ENCODE measurements around the gene POLE2.
"Not testable (repeated sequence)": the region's sequence is repeated elsewhere in the genome, so short reads cannot be mapped to it uniquely, and the experiment has no call there.

POLE2 gene

GRCh38 chr14:49620182-49621113, 67.6 kb downstream of the POLE2 start, which contains the start of the genes MGAT2 and RPL36AL:
Gene MGAT2, plus strand, starts transcription at chr14:49620799. Its CDS starts 470 bp downstream, at chr14:49621269.
Gene RPL36AL, minus strand, starts transcription at chr14:49620626. Its CDS starts 1,522 bp downstream, at chr14:49619104.
- peak; percentile 90 for FAIRE-seq
- DNase-seq (ENCODE audit: extremely low spot score, insufficient read length, low read depth), result peak; percentile 96

DNA sequence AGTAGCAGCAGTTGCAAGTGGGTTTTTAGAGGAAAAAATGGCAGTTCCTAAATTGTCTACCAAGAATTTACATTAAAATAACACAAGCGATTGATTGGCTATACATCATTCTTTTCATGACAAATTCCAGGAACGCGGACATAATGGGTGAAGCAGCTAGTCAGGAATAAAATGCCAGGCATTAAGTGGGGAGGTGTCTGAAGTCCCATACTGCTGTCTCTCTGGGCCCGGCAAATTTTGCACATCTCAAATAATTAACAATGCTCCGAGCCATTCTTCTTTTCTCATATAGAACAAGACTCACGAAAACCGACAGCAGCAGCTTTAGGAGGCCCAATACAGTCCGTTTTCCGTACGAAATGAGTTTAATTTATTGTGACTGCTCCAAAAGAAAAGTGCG, 68.3 kb downstream of the POLE2 start:
- FAIRE-seq (no peak), DNase-seq (ENCODE audit: extremely low spot score, insufficient read length, low read depth) (no peak)

DNA sequence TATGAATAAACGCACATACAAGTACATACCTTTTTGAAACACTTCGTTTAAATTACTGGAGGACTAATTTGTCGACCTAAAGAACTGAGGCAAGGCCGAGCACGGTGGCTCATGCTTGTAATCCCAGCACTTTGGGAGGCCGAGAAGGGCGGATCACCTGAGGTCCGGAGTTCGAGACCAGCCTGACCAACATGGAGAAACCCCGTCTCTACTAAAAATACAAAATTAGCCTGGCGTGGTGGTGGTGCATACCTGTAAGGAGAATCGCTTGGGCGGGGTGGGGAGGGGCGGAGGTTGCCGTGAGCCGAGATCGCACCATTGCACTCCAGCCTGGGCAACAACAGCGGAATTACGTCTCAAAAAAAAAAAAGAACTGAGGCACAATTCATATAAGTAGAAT, 68.7 kb downstream of the POLE2 start:
- not testable (repeated sequence) for FAIRE-seq; DNase-seq (ENCODE audit: extremely low spot score, insufficient read length, low read depth)

DNA sequence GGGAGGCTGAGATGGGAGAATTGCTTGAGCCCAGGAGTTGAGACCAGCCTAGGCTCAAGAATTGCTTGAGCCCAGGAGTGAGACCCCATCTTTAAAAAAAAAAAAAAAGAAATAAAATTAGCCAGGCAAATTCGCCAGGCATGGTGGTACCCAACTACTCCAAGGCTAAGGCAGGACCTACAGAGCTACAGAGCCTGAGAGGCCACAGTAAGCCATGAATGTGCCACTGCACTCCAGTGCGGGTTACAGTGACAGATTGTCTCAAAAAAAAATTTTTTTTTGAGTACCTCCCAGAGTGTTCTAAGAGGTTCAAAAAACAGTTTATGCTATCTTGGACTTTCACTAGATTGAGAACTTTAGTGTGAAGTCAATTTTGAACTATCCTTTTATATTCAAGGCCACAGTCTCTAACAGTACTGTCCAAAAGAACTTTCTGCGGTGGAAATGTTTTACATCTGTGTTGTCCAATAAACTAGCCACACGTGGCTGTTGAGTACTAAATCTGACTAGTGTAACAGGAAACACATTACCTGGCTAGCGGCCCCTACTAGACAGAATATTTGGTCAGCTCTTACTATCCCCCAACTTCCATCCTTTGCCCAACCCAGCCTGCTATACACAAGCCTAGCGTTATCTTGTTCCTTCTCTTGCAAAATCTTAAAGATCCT, 70.0 kb downstream of the POLE2 start:
- DNase-seq (ENCODE audit: extremely low spot score, insufficient read length, low read depth), result no peak
- no peak for FAIRE-seq

DNA sequence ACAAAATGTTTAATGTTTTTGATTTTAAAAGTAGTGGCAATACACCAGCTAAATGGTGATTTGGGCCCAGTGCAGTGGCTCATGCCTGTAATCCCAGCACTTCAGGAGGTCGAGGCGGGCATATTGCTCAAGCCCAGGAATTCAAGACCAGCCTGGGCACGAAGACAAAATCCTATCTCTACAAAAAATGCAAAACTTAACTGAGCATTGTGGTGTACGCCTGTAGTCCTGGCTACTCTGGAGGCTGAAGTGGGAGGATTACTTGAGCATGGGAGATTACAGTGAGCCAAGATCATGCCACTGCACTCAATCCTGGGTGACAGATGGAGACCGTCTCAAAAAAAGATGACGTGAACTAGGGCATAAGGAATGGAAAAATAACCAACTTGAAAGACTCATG, 72.2 kb downstream of the POLE2 start:
- FAIRE-seq, result no peak
- no peak for DNase-seq (ENCODE audit: extremely low spot score, insufficient read length, low read depth)

DNA sequence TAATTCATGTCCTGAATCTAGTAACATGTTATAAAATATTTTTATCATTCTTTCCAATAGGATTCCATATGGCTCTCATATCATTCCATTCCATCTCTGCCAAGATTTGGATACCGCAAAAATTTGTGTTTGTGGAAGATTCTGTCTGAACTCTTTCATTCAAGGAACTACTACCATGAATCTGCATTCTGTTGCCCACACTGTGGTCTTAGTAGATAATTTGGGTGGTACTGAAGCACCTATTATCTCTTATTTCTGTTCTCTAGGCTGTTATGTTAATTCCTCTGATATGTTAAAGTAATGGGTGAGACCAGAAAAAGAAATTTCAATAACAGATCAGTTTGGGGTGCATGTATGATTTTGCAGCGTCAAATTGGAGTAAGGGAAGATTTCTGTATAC, 73.8 kb downstream of the POLE2 start:
- FAIRE-seq, result no peak
- DNase-seq (ENCODE audit: extremely low spot score, insufficient read length, low read depth), result no peak

GRCh38 chr14:49612671-49613070, 75.3 kb downstream of the POLE2 start:
- no peak for DNase-seq (ENCODE audit: extremely low spot score, insufficient read length, low read depth)
- FAIRE-seq, result no peak

GRCh38 chr14:49612251-49612650, 75.8 kb downstream of the POLE2 start:
- no peak for DNase-seq (ENCODE audit: extremely low spot score, insufficient read length, low read depth)
- FAIRE-seq, result no peak

GRCh38 chr14:49607583-49607982, 80.4 kb downstream of the POLE2 start:
- FAIRE-seq (no peak), DNase-seq (ENCODE audit: extremely low spot score, insufficient read length, low read depth) (no peak)

- FAIRE-seq (peak; percentile 76), DNase-seq (ENCODE audit: extremely low spot score, insufficient read length, low read depth) (peak; percentile 54)
Observed at GRCh38 chr14:49598485-49599300, 89.3 kb downstream of the POLE2 start, which contains the start of gene LRR1. Gene LRR1, plus strand, starts transcription at chr14:49598940. Its CDS starts 81 bp downstream, at chr14:49599021.

DNA sequence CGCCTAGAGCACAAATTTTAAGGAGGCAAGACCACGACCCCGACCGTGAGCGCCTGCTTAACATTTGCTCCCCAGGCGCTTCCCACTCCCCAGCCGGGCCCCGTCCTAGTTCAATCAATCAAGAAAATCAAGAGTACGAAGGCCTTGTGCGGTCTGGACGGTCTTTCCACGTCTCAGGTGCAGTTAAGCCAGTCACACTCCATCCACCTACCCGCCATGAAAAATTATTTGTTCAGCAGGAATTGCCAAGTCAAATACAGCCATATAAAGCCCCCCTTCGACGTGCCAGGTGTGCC, 89.9 kb downstream of the POLE2 start:
- FAIRE-seq (no peak), DNase-seq (ENCODE audit: extremely low spot score, insufficient read length, low read depth) (no peak)

- DNase-seq (ENCODE audit: extremely low spot score, insufficient read length, low read depth) (no peak), FAIRE-seq (peak; percentile 69)
Observed at GRCh38 chr14:49594347-49595091, 93.5 kb downstream of the POLE2 start.

All from GM18507 (cell line).